Activated T-cell treated with anti-CD3 and anti-CD28 coated beads, Interleukin-2, amount 50 U/mL, for 72 hours (primary cell): ENCODE measurements around the gene FARSB. TPM values are rescaled to one million over a fixed set of nuclear protein-coding genes. Genes with fewer than 3 reads are reported as not detected.
"Not testable (repeated sequence)": the region's sequence is repeated elsewhere in the genome, so short reads cannot be mapped to it uniquely, and the experiment has no call there.

Experiments used
- ATAC-seq, 2 donors: fragments of 150-1000 bp; cut with Tn5 transposase; replicated peaks in 1 of 2; 2 replicates each; pipeline ENCODE4 v1.10.0; 2021; ENCODE audit warnings: moderate library complexity in 2 of 2, mild to moderate bottlenecking in 1 of 2
- DNase-seq, 2 donors: peaks; one replicate each; pipeline ENCODE4 v3.0.0; 2021 to 2022; ENCODE audit warnings: mixed read lengths in 1 of 2
- H3K27ac Mint-ChIP-seq: one replicate; pipeline ENCODE4 v1.8.0; 2022; ENCODE audit warnings: mild to moderate bottlenecking, moderate library complexity, mixed read lengths
- H3K27me3 Mint-ChIP-seq: one replicate; pipeline ENCODE4 v1.8.0; 2022; ENCODE audit warnings: low read depth, mixed read lengths
- H3K36me3 Mint-ChIP-seq, 2 donors: one replicate each; pipeline ENCODE4 v1.8.0; 2022; ENCODE audit warnings: mixed read lengths in 2 of 2, mild to moderate bottlenecking in 1 of 2; ENCODE audit not compliant: insufficient read depth in 2 of 2
- H3K4me1 Mint-ChIP-seq: one replicate; pipeline ENCODE4 v1.8.0; 2022; ENCODE audit warnings: low read depth, mixed read lengths
- H3K4me3 Mint-ChIP-seq, 2 donors: one replicate each; pipeline ENCODE4 v1.8.0; 2022; ENCODE audit warnings: mild to moderate bottlenecking in 2 of 2, mixed read lengths in 2 of 2, moderate library complexity in 2 of 2
- H3K9me3 Mint-ChIP-seq, 2 donors: one replicate each; pipeline ENCODE4 v1.8.0; 2022; ENCODE audit warnings: mixed read lengths in 2 of 2
- total RNA-seq, 2 donors: library from RNA; stranded (reverse); gene quantifications; one replicate each; pipeline ENCODE4 v1.2.3, GENCODE V29; 2022

The FARSB gene
- total RNA-seq, 2 donors from 2014 or later, result 31.5 to 46.3 TPM

- ATAC-seq (no peak), DNase-seq (no peak)
- H3K36me3 Mint-ChIP-seq, result peaks cover 4 to 20% of the 10 kb centered on the region in 2 donors
- no peak overlapping the region for H3K4me3 Mint-ChIP-seq
- no peak overlapping the region for H3K27ac Mint-ChIP-seq
- H3K9me3 Mint-ChIP-seq, result no peaks in the 10 kb centered on the region
- H3K4me1 Mint-ChIP-seq, result no peaks in the 10 kb centered on the region
- H3K27me3 Mint-ChIP-seq, result no peaks in the 10 kb centered on the region
Measured at GRCh38 chr2:222611684-222612083, 44.2 kb downstream of the FARSB start.

- H3K27ac Mint-ChIP-seq, result no peak overlapping the region
- no peak overlapping the region for H3K4me3 Mint-ChIP-seq
- no peaks in the 10 kb centered on the region for H3K4me1 Mint-ChIP-seq
- H3K36me3 Mint-ChIP-seq, result peaks cover 4 to 14% of the 10 kb centered on the region in 2 donors
- no peaks in the 10 kb centered on the region for H3K27me3 Mint-ChIP-seq
- ATAC-seq (no peak), DNase-seq (no peak)
- no peaks in the 10 kb centered on the region for H3K9me3 Mint-ChIP-seq
Measured at GRCh38 chr2:222610746-222611145, 45.1 kb downstream of the FARSB start.

- no peak overlapping the region for H3K27ac Mint-ChIP-seq
- H3K4me3 Mint-ChIP-seq, result no peak overlapping the region
- no peaks in the 10 kb centered on the region for H3K27me3 Mint-ChIP-seq
- H3K36me3 Mint-ChIP-seq, result peaks cover 7 to 15% of the 10 kb centered on the region in 2 donors
- no peaks in the 10 kb centered on the region for H3K9me3 Mint-ChIP-seq
- DNase-seq (no peak), ATAC-seq (no peak)
- no peaks in the 10 kb centered on the region for H3K4me1 Mint-ChIP-seq
Measured at GRCh38 chr2:222609381-222609780, 46.5 kb downstream of the FARSB start.

DNA sequence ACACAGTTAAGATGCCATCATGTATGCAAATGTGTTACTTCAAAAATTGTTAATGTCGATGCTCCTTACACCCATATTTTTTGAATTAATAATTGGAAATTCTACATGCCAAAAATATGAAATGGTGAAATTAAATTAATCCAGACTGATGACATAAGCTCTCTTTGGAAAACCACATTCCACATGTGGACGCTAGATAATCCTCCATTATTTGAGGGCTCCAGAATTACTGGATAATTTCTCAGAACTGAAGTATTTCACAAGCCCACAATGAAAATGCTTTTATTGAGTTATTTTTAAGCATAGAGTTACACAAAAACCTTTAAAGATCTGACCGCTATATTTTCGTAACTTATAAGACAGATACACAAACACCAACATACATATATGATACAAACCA is 47.8 kb downstream of the FARSB start:
- Mint-ChIP-seq H3K27me3 (no peaks in the 10 kb centered on the region), H3K36me3 (peaks cover 7 to 13% of the 10 kb centered on the region in 2 donors)
- no peak for DNase-seq

GRCh38 chr2:222606306-222606705 is 49.6 kb downstream of the FARSB start:
- no peak for DNase-seq
- H3K27me3 Mint-ChIP-seq, result no peaks in the 10 kb centered on the region
- peaks cover 8 to 18% of the 10 kb centered on the region in 2 donors for H3K36me3 Mint-ChIP-seq
- H3K4me3 Mint-ChIP-seq, result no peak overlapping the region
- H3K27ac Mint-ChIP-seq, result no peak overlapping the region
- H3K9me3 Mint-ChIP-seq, result no peaks in the 10 kb centered on the region
- no peaks in the 10 kb centered on the region for H3K4me1 Mint-ChIP-seq
- ATAC-seq, result no peak

More for the DNA sequence above, 47.8 kb downstream of the FARSB start:
- Mint-ChIP-seq H3K4me1 (no peaks in the 10 kb centered on the region), H3K4me3 (no peak overlapping the region), H3K9me3 (no peaks in the 10 kb centered on the region), H3K27ac (no peak overlapping the region)
- no peak for ATAC-seq

- H3K36me3 Mint-ChIP-seq, result peaks cover 8 to 18% of the 10 kb centered on the region in 2 donors
- H3K4me1 Mint-ChIP-seq, result no peaks in the 10 kb centered on the region
- no peaks in the 10 kb centered on the region for H3K27me3 Mint-ChIP-seq
- H3K4me3 Mint-ChIP-seq, result no peak overlapping the region
- no peak overlapping the region for H3K27ac Mint-ChIP-seq
- ATAC-seq (no peak), DNase-seq (no peak)
- H3K9me3 Mint-ChIP-seq, result no peaks in the 10 kb centered on the region
Measured at GRCh38 chr2:222604749-222605515, 51.0 kb downstream of the FARSB start.

DNA sequence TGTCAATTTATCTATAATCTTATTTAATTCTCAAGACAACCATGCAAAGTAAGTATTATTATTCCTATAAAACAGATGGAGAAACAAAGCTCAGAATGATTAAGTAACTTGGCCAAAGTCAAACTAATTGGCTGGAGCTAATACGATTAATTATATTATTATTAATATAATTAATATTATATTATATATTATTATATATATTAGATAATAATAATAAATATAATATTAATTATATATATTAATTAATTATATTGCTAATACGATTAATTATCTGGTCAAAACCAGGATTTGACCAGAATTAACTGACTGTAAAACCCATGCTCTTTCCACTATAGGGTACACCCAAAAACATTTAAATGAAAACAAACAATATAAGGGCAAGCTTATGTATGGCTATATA is 52.4 kb downstream of the FARSB start:
- no peaks in the 10 kb centered on the region for H3K9me3 Mint-ChIP-seq
- DNase-seq (no peak), ATAC-seq (no peak)
- H3K4me1 Mint-ChIP-seq, result no peaks in the 10 kb centered on the region
- H3K27ac Mint-ChIP-seq, result no peak overlapping the region
- no peaks in the 10 kb centered on the region for H3K27me3 Mint-ChIP-seq
- H3K4me3 Mint-ChIP-seq, result no peak overlapping the region
- H3K36me3 Mint-ChIP-seq, result peaks cover 6 to 25% of the 10 kb centered on the region in 2 donors

DNA sequence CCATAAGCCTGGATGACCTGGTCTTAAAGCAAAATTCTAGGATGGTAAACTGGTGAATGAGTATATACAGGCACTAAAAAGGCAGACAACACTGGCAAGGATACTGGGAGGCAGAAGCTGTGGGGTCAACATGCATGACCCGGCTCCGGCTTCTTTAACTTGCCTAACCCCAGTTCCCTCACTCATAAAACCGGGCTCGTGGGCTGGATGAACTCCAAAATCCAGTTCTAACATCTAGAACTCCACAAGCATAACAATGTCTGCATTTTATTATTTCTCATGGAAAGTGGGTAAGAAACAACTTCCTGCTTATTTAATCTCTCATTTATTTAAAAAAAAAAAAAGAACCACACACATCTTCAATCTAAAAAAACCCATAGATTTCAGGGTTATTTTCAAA is 57.3 kb downstream of the FARSB start:
- Mint-ChIP-seq H3K4me3 (no peak overlapping the region), H3K27ac (no peak overlapping the region), H3K4me1 (no peaks in the 10 kb centered on the region), H3K27me3 (no peaks in the 10 kb centered on the region), H3K36me3 (peaks cover 2 to 30% of the 10 kb centered on the region in 2 donors), H3K9me3 (no peaks in the 10 kb centered on the region)
- no peak for DNase-seq
- no peak for ATAC-seq

DNA sequence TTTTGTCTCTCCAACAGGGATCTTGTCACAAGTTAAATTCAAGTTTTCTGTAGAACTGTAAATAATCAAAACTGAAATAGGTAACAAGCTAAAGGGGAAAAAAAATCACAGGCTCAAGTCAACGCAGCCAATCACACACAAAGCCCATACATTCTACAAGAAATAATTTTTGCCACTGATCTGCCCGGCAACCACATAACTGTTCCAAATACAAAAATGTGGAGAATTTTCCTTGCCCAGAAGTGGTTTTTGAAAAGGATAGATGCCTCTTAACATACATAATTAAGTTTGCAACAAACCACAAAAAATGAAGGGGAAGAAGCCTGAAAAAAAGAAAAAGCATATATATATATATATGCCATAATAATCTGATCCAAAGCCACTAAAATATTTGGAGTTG is 60.3 kb downstream of the FARSB start:
- no peaks in the 10 kb centered on the region for H3K4me1 Mint-ChIP-seq
- ATAC-seq (no peak), DNase-seq (no peak)
- peaks cover 0 to under 1% of the 10 kb centered on the region in 2 donors for H3K9me3 Mint-ChIP-seq
- no peaks in the 10 kb centered on the region for H3K27me3 Mint-ChIP-seq
- H3K27ac Mint-ChIP-seq, result no peak overlapping the region
- H3K4me3 Mint-ChIP-seq, result no peak overlapping the region
- peaks cover under 1 to 40% of the 10 kb centered on the region in 2 donors for H3K36me3 Mint-ChIP-seq

DNA sequence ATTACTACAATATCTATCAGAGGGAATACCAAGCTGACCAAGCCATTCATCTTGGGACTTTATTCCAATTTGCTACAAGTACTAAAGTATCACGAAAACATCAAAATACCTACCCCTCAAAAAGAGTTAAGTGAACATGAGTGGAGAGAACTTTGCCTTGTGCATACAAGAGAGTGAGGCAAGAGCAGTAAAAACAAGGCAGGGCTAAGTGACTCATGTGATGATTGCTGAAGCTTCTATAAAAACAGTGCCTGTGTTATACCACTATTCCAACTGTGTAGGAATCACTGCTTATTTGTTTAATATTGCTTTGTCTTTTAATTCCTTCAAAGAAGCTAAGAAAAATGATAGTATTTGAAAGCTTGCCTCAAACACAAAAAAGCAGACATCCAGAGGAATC is 61.2 kb downstream of the FARSB start:
- Mint-ChIP-seq H3K27ac (no peak overlapping the region), H3K36me3 (peaks cover 2 to 46% of the 10 kb centered on the region in 2 donors), H3K27me3 (no peaks in the 10 kb centered on the region), H3K4me1 (no peaks in the 10 kb centered on the region), H3K4me3 (no peak overlapping the region), H3K9me3 (peaks cover 0 to 2% of the 10 kb centered on the region in 2 donors)
- no peak for DNase-seq
- ATAC-seq, result no peak

GRCh38 chr2:222592176-222592575 is 63.7 kb downstream of the FARSB start:
- peaks cover 9 to 51% of the 10 kb centered on the region in 2 donors for H3K36me3 Mint-ChIP-seq
- peaks cover 0 to 2% of the 10 kb centered on the region in 2 donors for H3K9me3 Mint-ChIP-seq
- H3K4me1 Mint-ChIP-seq, result peaks cover 5% of the 10 kb centered on the region
- H3K27me3 Mint-ChIP-seq, result no peaks in the 10 kb centered on the region
- H3K4me3 Mint-ChIP-seq, result no peak overlapping the region
- no peak overlapping the region for H3K27ac Mint-ChIP-seq
- ATAC-seq (no peak), DNase-seq (no peak)

DNA sequence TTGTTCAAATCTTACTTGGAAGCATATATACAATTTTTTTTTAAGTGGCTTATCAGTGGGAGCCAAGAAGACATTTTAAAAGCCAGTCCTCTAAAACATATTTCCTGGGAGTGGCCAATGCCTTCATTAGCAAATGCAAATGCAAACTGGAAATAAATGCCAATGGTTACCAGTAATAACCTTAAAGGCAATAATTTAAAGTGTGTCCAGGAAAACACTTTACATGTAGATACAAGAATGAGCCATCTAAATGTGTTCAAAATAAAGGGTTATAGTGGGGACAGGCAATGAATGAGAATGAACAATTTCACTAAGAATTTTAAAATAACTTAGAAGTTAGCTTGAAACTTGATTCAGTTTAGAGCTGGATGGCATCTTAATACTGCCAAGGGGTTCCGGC is 64.2 kb downstream of the FARSB start:
- peaks cover 9 to 55% of the 10 kb centered on the region in 2 donors for H3K36me3 Mint-ChIP-seq
- DNase-seq (no peak), ATAC-seq (no peak)
- H3K4me1 Mint-ChIP-seq, result peaks cover 5% of the 10 kb centered on the region
- H3K27ac Mint-ChIP-seq, result no peak overlapping the region
- H3K4me3 Mint-ChIP-seq, result no peak overlapping the region
- no peaks in the 10 kb centered on the region for H3K27me3 Mint-ChIP-seq
- peaks cover 0 to 2% of the 10 kb centered on the region in 2 donors for H3K9me3 Mint-ChIP-seq

- not testable (repeated sequence) for DNase-seq, H3K4me3 Mint-ChIP-seq, H3K27me3 Mint-ChIP-seq, ATAC-seq, H3K27ac Mint-ChIP-seq, H3K9me3 Mint-ChIP-seq
- peaks cover 16 to 36% of the 10 kb centered on the region in 2 donors for H3K36me3 Mint-ChIP-seq
- H3K4me1 Mint-ChIP-seq, result peaks cover 14% of the 10 kb centered on the region
Measured at GRCh38 chr2:222584589-222584988, 71.3 kb downstream of the FARSB start.

GRCh38 chr2:222582928-222583327 is 73.0 kb downstream of the FARSB start:
- H3K27me3 Mint-ChIP-seq, result no peaks in the 10 kb centered on the region
- ATAC-seq (no peak), DNase-seq (no peak)
- no peak overlapping the region for H3K4me3 Mint-ChIP-seq
- H3K27ac Mint-ChIP-seq, result no peak overlapping the region
- H3K9me3 Mint-ChIP-seq, result peaks cover 0 to 3% of the 10 kb centered on the region in 2 donors
- H3K36me3 Mint-ChIP-seq, result peaks cover 10 to 26% of the 10 kb centered on the region in 2 donors
- H3K4me1 Mint-ChIP-seq, result peaks cover 9% of the 10 kb centered on the region
